ENCODE data around the gene NTHL1. TPM values are rescaled to one million over a fixed set of nuclear protein-coding genes. Genes with fewer than 3 reads are reported as not detected.

NTHL1 gene
- total and polyA plus RNA-seq, 10 of the 15 experiments (the other 5 are each of a cell fraction or from before 2014, with no cell fraction given) = 0.85 to 54.7 (median 39.0) TPM

- no peak overlapping the region for H3K4me3 ChIP-seq
- 96% methylated on average over 11 of the region's 11 CpGs for WGBS (ENCODE audit: insufficient coverage, insufficient replicate concordance, low lambda C conversion rate, missing lambda C conversion rate)
- ChIA-PET POLR2A (interaction anchor here (2.3 kb wide), 1 partner anchor 112 kb away, joined by 11 read pairs; the partner anchor contains the start of gene TRAF7), CTCF (no interaction called here), SMC1A (ENCODE audit: uncharacterized antibody, unreplicated experiment) (no interaction called here), RAD21 (ENCODE audit: unreplicated experiment) (no interaction called here)
- in situ Hi-C loops (cut with MboI) = no loop called here
- peaks cover 18% of the 10 kb centered on the region for H3K4me1 ChIP-seq (ENCODE audit: control insufficient read depth, insufficient read depth, low read length)
- BruUV-seq (replicated peaks) = no TSS peak
- peaks cover 8% of the 10 kb centered on the region for H3K79me2 ChIP-seq (ENCODE audit: control insufficient read depth, insufficient read depth, low read length)
- DNase-seq (ENCODE audit: low read depth, low spot score) = no peak
- intact Hi-C loops (cut with micrococcal nuclease; ENCODE audit: unreplicated experiment) = no loop called here
- H3K27ac ChIP-seq (ENCODE audit: control insufficient read depth, insufficient read depth) = no peak overlapping the region
- ATAC-seq = no peak
- H3K9me3 ChIP-seq (replicated peaks; ENCODE audit: control insufficient read depth, insufficient read depth, low read length) = no peaks in the 10 kb centered on the region
- no peak overlapping the region for H3K9ac ChIP-seq (ENCODE audit: control insufficient read depth, insufficient read depth, low read length)
- no peak overlapping the region for H2AFZ ChIP-seq (ENCODE audit: control insufficient read depth, low read depth, low read length)
- no peak for FAIRE-seq
- H3K4me2 ChIP-seq (ENCODE audit: control insufficient read depth, insufficient read depth) = 0 out of 2 replicates have a peak overlapping the region, but pooled peaks have one; percentile 30
- TF ChIP-seq EED (IDR thresholded peaks at IDR 0.05; ENCODE audit: low read depth) (no peak), MEF2A (IDR thresholded peaks at IDR 0.05; ENCODE audit: insufficient read depth, low read depth, low read length) (no peak), KDM1A (IDR thresholded peaks at IDR 0.05; ENCODE audit: borderline replicate concordance) (no peak), GATAD2B (conservative IDR thresholded peaks at IDR 0.05; ENCODE audit: low read depth) (no peak), BMI1 (IDR thresholded peaks at IDR 0.05; ENCODE audit: borderline replicate concordance) (no peak)
- no peaks in the 10 kb centered on the region for H3K27me3 ChIP-seq (replicated peaks in 1 of 2; ENCODE audit: control insufficient read depth in 2 of 2, insufficient read depth in 2 of 2, low read length in 1 of 2)
- H4K20me1 ChIP-seq (ENCODE audit: control insufficient read depth, insufficient read depth) = no peaks in the 10 kb centered on the region
- H3K36me3 ChIP-seq (ENCODE audit: control insufficient read depth in 2 of 2, insufficient read depth in 2 of 2, low read length in 1 of 2) = peaks cover 0 to 1% of the 10 kb centered on the region in 2 experiments; a peak in 2 of 4 replicates
Observed at GRCh38 chr16:2042986-2043666, 4.5 kb downstream of the NTHL1 start.

DNA sequence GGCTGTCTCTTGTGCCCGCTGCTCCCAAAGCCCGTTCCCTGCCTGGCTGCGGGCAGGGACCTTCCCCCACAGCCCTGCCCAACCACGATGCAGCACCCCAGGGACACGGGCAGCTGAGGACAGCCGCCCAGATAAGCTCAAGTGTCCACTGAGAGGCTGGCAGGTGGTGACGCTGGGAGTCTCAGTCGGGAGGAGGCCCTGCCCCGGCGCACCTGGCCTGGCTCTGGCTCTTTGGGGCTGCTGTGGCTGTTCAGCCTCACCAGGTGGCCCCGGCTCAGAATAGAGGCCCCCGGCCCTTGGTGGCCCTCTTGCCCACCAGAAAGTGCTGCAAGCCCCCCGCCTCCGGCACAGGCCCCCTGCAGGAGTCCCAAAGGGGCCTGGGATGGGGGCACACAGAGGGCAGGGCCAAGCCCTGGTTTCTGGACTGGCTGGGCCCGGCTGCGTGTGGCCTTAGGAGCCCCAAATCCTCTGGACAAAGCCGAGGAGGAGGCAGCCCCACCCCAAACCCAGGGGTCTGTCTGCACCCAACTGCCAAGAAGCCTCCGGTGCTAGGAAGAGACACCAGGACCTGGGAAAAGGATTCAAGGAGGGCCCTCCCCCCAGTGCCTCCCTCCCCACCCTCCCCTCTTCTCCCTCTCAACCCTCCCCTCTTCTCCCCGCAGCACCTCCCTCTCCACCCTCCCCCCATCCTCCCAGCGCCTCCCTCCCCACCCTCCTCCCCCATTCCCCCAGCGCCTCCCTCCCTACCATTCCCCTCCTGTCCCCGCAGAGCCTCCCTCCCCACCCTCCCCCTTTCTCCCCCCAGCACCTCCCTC is 5.3 kb downstream of the NTHL1 start:
- Histone ChIP-seq H4K20me1 (ENCODE audit: control insufficient read depth, insufficient read depth) (no peaks in the 10 kb centered on the region), H3K27ac (ENCODE audit: control insufficient read depth, insufficient read depth) (no peak overlapping the region), H3K9ac (ENCODE audit: control insufficient read depth, insufficient read depth, low read length) (no peak overlapping the region), H3K4me1 (ENCODE audit: control insufficient read depth, insufficient read depth, low read length) (peaks cover 18% of the 10 kb centered on the region), H2AFZ (ENCODE audit: control insufficient read depth, low read depth, low read length) (no peak overlapping the region), H3K9me3 (replicated peaks; ENCODE audit: control insufficient read depth, insufficient read depth, low read length) (no peaks in the 10 kb centered on the region), H3K27me3 (replicated peaks in 1 of 2; ENCODE audit: control insufficient read depth in 2 of 2, insufficient read depth in 2 of 2, low read length in 1 of 2) (no peaks in the 10 kb centered on the region), H3K4me2 (ENCODE audit: control insufficient read depth, insufficient read depth) (no peak overlapping the region), H3K4me3 (no peak overlapping the region), H3K36me3 (ENCODE audit: control insufficient read depth in 2 of 2, insufficient read depth in 2 of 2, low read length in 1 of 2) (peaks cover 0 to 1% of the 10 kb centered on the region in 2 experiments; a peak in 2 of 4 replicates), H3K79me2 (ENCODE audit: control insufficient read depth, insufficient read depth, low read length) (peaks cover 4% of the 10 kb centered on the region; the same call in 1 of the 2 replicates)
- DNase-seq (ENCODE audit: low read depth, low spot score) = no peak
- intact Hi-C loops (cut with micrococcal nuclease; ENCODE audit: unreplicated experiment) (no loop called here), in situ Hi-C loops (cut with MboI) (no loop called here)
- ChIA-PET RAD21 (ENCODE audit: unreplicated experiment) (no interaction called here), SMC1A (ENCODE audit: uncharacterized antibody, unreplicated experiment) (no interaction called here), CTCF (no interaction called here), POLR2A (interaction anchor here (0.9 kb wide), 1 partner anchor 78 kb away, joined by 3 read pairs; the partner anchor contains the start of gene RPS2)
- no peak for ATAC-seq
- no TSS peak for BruUV-seq (replicated peaks)
- 96% methylated on average over 16 of the region's 22 CpGs for WGBS (ENCODE audit: insufficient coverage, insufficient replicate concordance, low lambda C conversion rate, missing lambda C conversion rate)
- no peak for FAIRE-seq
- no peak for TF ChIP-seq ZNF217 (IDR thresholded peaks at IDR 0.05)
- no peak for TF ChIP-seq USF2 (IDR thresholded peaks at IDR 0.05; ENCODE audit: borderline replicate concordance, low read depth, low read length)
- TF ChIP-seq NFYB (IDR thresholded peaks at IDR 0.05; ENCODE audit: insufficient read depth, low read depth, low read length) = no peak
- no peak for TF ChIP-seq MXI1 (IDR thresholded peaks at IDR 0.05; ENCODE audit: low read depth, low read length)
- no peak for TF ChIP-seq SPI1 (IDR thresholded peaks at IDR 0.05; ENCODE audit: borderline replicate concordance, insufficient read depth, low read depth, low read length)
- TF ChIP-seq YBX1 (IDR thresholded peaks at IDR 0.05) = no peak
- TF ChIP-seq, protein P1, sequence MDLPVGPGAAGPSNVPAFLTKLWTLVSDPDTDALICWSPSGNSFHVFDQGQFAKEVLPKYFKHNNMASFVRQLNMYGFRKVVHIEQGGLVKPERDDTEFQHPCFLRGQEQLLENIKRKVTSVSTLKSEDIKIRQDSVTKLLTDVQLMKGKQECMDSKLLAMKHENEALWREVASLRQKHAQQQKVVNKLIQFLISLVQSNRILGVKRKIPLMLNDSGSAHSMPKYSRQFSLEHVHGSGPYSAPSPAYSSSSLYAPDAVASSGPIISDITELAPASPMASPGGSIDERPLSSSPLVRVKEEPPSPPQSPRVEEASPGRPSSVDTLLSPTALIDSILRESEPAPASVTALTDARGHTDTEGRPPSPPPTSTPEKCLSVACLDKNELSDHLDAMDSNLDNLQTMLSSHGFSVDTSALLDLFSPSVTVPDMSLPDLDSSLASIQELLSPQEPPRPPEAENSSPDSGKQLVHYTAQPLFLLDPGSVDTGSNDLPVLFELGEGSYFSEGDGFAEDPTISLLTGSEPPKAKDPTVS (IDR thresholded peaks at IDR 0.05; ENCODE audit: low read depth, low read length) = no peak
- TF ChIP-seq CBX5 (IDR thresholded peaks at IDR 0.05; ENCODE audit: low read depth) = no peak
- TF ChIP-seq HCFC1 (IDR thresholded peaks at IDR 0.05; ENCODE audit: low read length) = no peak
- no peak for TF ChIP-seq RAD51 (IDR thresholded peaks at IDR 0.05)
